Esophagus squamous epithelium (tissue), 4 donors: ENCODE measurements around the gene BICRA.

Source experiments
- CTCF ChIP-seq, 6 experiments: fragments of 450-650 bp in 4 of 6; fragments of 200-600 bp in 2 of 6; sonication (generic) in 2 of 6; IDR thresholded peaks; one replicate each; pipeline ENCODE4 v1.5.1; 2016 to 2019; ENCODE audit warnings: antibody characterized with exemption in 6 of 6, mild to moderate bottlenecking in 4 of 6, moderate library complexity in 4 of 6
- POLR2A ChIP-seq, 4 donors: fragments of 450-650 bp; IDR thresholded peaks; one replicate each; pipeline ENCODE4 v1.6.1; 2017; ENCODE audit warnings: antibody characterized with exemption in 4 of 4, mild to moderate bottlenecking in 4 of 4, moderate library complexity in 3 of 4

- no peak for TF ChIP-seq CTCF (IDR thresholded peaks at IDR 0.05)
- TF ChIP-seq POLR2A (IDR thresholded peaks at IDR 0.05) = no peak
These were observed 132.1 kb downstream of the BICRA start for GRCh38 chr19:47740866-47741519.
